ENCODE results near the gene DMRT3.

Gene DMRT3

GRCh38 chr9:933356-933755, 43.1 kb upstream of the DMRT3 start:
- Histone ChIP-seq H3K4me3 (ENCODE audit: severe bottlenecking) (no peak overlapping the region), H3K27ac (ENCODE audit: poor library complexity, severe bottlenecking) (no peak overlapping the region), H3K36me3 (ENCODE audit: low read depth) (no peaks in the 10 kb centered on the region), H3K9me3 (ENCODE audit: severe bottlenecking) (no peaks in the 10 kb centered on the region), H3K4me1 (ENCODE audit: insufficient read depth, poor library complexity, severe bottlenecking) (no peaks in the 10 kb centered on the region), H3K27me3 (ENCODE audit: insufficient read depth, poor library complexity, severe bottlenecking) (peaks cover 38% of the 10 kb centered on the region)
- no peak for DNase-seq (ENCODE audit: low spot score)
- ATAC-seq (ENCODE audit: low read depth) = no peak
- no peak for TF ChIP-seq CTCF (IDR thresholded peaks at IDR 0.05; ENCODE audit: poor library complexity, severe bottlenecking)

GRCh38 chr9:935348-935965, 41.0 kb upstream of the DMRT3 start:
- no peak for DNase-seq (ENCODE audit: low spot score)
- Histone ChIP-seq H3K4me3 (ENCODE audit: severe bottlenecking) (no peak overlapping the region), H3K27ac (ENCODE audit: poor library complexity, severe bottlenecking) (no peak overlapping the region)

GRCh38 chr9:942805-943580, 33.5 kb upstream of the DMRT3 start:
- Histone ChIP-seq H3K27ac (ENCODE audit: poor library complexity, severe bottlenecking) (no peak overlapping the region), H3K4me1 (ENCODE audit: insufficient read depth, poor library complexity, severe bottlenecking) (no peaks in the 10 kb centered on the region), H3K4me3 (ENCODE audit: severe bottlenecking) (no peak overlapping the region), H3K36me3 (ENCODE audit: low read depth) (no peaks in the 10 kb centered on the region), H3K9me3 (ENCODE audit: severe bottlenecking) (no peaks in the 10 kb centered on the region), H3K27me3 (ENCODE audit: insufficient read depth, poor library complexity, severe bottlenecking) (peaks cover 24% of the 10 kb centered on the region)
- DNase-seq (ENCODE audit: low spot score) (no peak), ATAC-seq (ENCODE audit: low read depth) (peak; percentile 31; the same call in 1 of the 3 replicates)
- TF ChIP-seq CTCF (IDR thresholded peaks at IDR 0.05; ENCODE audit: poor library complexity, severe bottlenecking) = no peak

More at GRCh38 chr9:935348-935965, 41.0 kb upstream of the DMRT3 start:
- ATAC-seq (ENCODE audit: low read depth) = peak; percentile 45; the same call in 2 of the 3 replicates
- H3K36me3 ChIP-seq (ENCODE audit: low read depth) = no peaks in the 10 kb centered on the region
- H3K4me1 ChIP-seq (ENCODE audit: insufficient read depth, poor library complexity, severe bottlenecking) = no peaks in the 10 kb centered on the region
- no peaks in the 10 kb centered on the region for H3K9me3 ChIP-seq (ENCODE audit: severe bottlenecking)
- no peak for TF ChIP-seq CTCF (IDR thresholded peaks at IDR 0.05; ENCODE audit: poor library complexity, severe bottlenecking)
- peaks cover 54% of the 10 kb centered on the region for H3K27me3 ChIP-seq (ENCODE audit: insufficient read depth, poor library complexity, severe bottlenecking)

GRCh38 chr9:947985-948384, 28.5 kb upstream of the DMRT3 start:
- DNase-seq (ENCODE audit: low spot score) = no peak
- H3K9me3 ChIP-seq (ENCODE audit: severe bottlenecking) = no peaks in the 10 kb centered on the region
- H3K4me3 ChIP-seq (ENCODE audit: severe bottlenecking) = no peak overlapping the region
- H3K4me1 ChIP-seq (ENCODE audit: insufficient read depth, poor library complexity, severe bottlenecking) = no peaks in the 10 kb centered on the region
- peaks cover 35% of the 10 kb centered on the region for H3K27me3 ChIP-seq (ENCODE audit: insufficient read depth, poor library complexity, severe bottlenecking)
- no peak for ATAC-seq (ENCODE audit: low read depth)
- no peak overlapping the region for H3K27ac ChIP-seq (ENCODE audit: poor library complexity, severe bottlenecking)
- no peaks in the 10 kb centered on the region for H3K36me3 ChIP-seq (ENCODE audit: low read depth)
- no peak for TF ChIP-seq CTCF (IDR thresholded peaks at IDR 0.05; ENCODE audit: poor library complexity, severe bottlenecking)

GRCh38 chr9:948497-948896, 28.0 kb upstream of the DMRT3 start:
- Histone ChIP-seq H3K27ac (ENCODE audit: poor library complexity, severe bottlenecking) (no peak overlapping the region), H3K27me3 (ENCODE audit: insufficient read depth, poor library complexity, severe bottlenecking) (peaks cover 38% of the 10 kb centered on the region), H3K4me1 (ENCODE audit: insufficient read depth, poor library complexity, severe bottlenecking) (no peaks in the 10 kb centered on the region), H3K36me3 (ENCODE audit: low read depth) (no peaks in the 10 kb centered on the region), H3K9me3 (ENCODE audit: severe bottlenecking) (no peaks in the 10 kb centered on the region), H3K4me3 (ENCODE audit: severe bottlenecking) (no peak overlapping the region)
- ATAC-seq (ENCODE audit: low read depth) = no peak
- DNase-seq (ENCODE audit: low spot score) = no peak
- TF ChIP-seq CTCF (IDR thresholded peaks at IDR 0.05; ENCODE audit: poor library complexity, severe bottlenecking) = no peak
